HL-60 (cell line): Measurements from ENCODE around the gene P2RX2.

Experiments used
- SPI1 ChIP-seq: IDR thresholded peaks from 2 replicates; pipeline ENCODE4 v1.6.1; 2012; ENCODE audit warnings: low read depth, mild to moderate bottlenecking, borderline replicate concordance
- TF ChIP-seq, protein P1 (sequence below): IDR thresholded peaks from one replicate; pipeline ENCODE4 v1.5.1; 2011; ENCODE audit warnings: low read length, control low read depth, inconsistent platforms; ENCODE audit not compliant: insufficient read depth

DNA sequence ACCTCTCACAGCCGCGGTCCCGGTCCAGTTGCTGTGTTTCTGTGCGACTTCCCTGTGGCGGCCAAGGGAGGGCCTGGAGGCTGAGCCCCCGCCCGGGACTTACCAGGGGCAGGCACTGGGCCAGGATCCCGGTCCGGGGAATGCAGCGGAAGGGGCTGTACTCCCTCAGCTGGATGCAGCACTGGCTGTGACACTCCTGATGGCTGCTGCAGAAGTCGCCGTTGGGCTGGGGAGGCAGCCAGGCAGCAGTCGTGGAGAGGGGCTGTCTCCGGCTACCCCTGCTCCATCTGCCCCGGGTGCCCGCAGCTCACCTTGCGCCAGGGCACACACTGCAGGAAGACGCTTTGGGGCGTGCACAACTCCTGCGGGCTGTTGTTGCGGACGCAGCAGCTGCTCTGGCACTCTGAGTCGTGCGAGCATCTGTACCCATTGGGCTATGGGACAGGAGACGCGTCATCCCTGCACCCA lies 14.4 kb upstream of the P2RX2 start:
- TF ChIP-seq SPI1 = no peak
- TF ChIP-seq, protein P1, sequence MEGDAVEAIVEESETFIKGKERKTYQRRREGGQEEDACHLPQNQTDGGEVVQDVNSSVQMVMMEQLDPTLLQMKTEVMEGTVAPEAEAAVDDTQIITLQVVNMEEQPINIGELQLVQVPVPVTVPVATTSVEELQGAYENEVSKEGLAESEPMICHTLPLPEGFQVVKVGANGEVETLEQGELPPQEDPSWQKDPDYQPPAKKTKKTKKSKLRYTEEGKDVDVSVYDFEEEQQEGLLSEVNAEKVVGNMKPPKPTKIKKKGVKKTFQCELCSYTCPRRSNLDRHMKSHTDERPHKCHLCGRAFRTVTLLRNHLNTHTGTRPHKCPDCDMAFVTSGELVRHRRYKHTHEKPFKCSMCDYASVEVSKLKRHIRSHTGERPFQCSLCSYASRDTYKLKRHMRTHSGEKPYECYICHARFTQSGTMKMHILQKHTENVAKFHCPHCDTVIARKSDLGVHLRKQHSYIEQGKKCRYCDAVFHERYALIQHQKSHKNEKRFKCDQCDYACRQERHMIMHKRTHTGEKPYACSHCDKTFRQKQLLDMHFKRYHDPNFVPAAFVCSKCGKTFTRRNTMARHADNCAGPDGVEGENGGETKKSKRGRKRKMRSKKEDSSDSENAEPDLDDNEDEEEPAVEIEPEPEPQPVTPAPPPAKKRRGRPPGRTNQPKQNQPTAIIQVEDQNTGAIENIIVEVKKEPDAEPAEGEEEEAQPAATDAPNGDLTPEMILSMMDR = no peak
